ENCODE data around the gene MLXIPL.
"Not testable (repeated sequence)": the region's sequence is repeated elsewhere in the genome, so short reads cannot be mapped to it uniquely, and the experiment has no call there.

The MLXIPL gene

DNA sequence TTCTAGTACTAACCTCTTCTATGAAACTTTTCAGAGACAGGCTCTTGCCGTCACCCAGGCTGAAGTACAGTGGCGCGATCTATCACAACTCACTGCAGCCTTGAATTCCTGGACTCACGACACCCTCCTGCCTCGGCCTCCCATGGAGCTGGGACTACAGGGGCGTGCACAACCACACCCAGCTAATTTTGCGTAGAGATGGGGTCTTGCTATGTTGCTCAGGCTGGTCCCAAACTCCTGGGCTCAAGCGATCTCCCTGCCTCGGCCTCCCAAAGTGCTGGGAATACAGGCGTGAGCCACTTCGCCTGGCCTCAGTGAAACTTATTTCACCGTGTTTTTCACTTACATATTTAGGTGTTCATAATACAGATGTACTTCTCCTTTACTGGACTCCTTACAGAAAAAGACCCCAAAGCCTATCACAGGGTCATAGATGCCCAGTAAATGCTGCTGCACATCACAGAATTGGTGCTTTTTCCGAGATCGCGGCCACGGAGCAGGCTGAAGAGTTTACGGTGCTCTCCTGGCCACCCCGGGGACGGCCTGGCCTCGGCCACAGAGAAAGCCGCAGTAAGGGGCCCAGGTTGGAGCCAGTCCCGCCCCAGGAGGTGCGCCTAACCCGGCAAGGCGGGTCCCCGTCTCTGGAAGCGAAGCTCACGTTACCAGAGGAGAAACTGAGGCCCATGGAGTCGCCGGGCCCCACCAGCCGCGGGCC lies 46.5 kb downstream of the MLXIPL start:
- FAIRE-seq = no peak

DNA sequence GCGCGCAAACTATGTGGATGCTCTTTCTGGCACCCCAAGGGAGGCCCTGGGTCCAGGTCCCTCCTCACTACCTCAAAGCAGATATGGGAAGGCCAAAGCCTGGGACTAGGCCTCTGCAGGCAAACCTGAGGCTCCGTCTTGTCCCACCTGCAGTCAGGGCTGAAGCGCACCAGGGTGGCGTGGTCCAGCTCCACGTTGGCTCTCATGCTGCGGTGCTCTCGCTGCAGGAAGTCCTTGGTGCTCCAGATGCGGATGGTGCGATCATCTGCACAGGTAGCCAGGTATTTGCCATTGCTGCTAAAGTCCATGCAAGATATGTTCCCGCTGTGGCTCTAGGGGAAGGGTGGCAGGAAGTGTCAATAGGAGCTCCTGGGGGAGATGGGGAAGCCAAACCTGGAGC lies 50.5 kb downstream of the MLXIPL start:
- no peak for FAIRE-seq

DNA sequence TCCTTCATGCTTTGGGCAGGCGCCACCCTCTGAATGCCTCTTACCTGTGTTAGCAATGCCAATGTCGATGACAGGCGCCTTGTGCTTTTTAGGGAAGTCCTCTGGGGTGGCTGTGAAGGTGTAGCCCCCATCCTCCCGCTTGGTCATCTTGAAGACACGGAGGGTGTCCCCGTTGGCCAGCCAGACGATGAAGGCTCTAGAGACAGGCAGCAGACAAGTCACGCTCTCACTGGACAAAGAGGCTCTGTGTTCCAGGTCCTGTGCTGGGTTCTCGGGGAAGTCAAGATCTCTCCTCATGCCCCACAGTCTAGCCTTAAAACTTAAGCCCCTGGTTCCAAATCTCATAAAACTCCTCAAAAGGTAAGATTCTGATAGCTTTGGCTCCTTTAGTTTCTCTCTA lies 51.0 kb downstream of the MLXIPL start:
- no peak for FAIRE-seq

DNA sequence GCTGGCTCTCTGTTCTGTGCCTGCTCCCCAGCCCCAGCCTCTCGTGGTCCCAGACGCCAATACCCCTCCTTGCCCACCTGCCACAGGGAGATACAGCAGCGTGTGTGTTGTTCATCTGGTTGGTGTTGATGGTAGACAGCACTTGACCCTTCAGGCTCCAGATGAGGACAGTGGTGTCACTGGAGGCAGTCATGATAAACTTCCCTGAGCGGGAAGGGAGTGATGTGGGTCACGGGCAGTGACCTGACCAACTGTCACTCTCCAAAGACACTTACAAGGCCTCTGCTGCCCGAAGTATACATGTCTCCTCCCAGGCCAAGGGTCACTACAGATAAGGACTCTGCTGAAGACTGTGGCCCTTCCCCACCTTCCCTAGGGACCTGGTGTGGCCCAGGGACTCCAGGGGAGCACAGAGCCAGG lies 51.5 kb downstream of the MLXIPL start:
- FAIRE-seq = no peak

DNA sequence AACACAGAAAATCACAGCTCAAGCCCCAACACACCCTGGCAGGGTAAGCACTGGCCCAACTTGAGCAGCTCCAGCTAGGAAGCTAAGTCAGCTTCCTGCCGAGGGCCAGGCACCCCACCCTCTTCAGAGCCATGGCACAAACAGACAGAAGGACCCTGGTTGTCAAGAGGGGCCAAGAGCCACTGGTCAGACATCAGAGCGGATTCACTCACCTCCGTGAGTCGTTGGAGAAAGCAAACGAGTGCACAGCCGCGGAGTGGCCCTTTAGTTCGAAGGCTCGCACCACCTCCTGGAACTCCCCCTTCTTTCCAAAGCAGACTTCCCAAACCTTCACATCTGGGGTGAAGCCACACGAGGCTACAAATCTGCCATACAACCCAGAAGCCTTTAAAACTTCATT lies 53.3 kb downstream of the MLXIPL start:
- no peak for FAIRE-seq

DNA sequence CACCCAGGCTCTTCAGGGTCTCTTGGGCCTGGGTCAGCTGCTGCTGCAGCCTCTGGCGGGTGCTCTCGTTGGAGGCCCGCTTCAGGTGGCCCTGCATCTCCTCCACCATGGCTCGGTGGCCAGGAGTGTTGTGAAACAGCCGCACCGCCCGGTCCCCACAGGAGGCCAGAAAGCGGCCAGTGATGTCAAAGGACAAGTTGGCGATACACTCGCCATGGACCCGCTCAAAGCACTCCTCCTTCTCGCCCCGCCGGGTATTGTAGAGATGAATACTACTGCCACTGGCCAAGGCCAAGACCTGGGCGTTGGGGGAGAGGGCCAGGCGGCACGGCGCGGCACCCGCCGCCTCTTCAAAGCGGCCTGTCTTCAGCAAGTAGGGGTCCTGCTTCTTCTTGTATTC lies 53.8 kb downstream of the MLXIPL start:
- FAIRE-seq = no peak

DNA sequence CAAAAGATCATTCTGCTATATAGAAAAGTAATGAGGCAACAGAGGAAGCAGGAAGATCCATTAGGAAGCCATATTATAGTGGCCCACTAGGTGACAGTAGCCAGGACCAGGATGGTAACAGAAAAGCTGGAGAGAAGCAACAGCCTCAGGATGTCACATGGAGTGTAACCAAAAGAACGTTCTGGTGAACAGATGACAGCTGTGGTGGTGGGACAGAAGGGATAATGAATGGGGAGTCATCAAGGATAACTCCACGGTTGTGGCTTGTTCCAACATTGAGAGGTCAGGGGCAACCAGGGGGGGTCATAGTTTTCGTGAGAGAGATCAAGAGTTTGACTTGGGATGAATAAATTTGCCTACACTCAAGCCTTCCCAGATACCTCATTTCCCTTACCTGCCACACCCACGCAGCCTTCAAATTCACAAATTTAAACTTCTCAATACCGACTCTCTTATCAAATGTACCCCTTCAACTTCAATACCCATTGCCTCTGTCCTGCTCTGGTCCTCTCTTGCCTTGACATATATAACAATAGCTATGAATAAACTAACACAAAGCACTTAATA lies 55.2 kb downstream of the MLXIPL start:
- FAIRE-seq = no peak

DNA sequence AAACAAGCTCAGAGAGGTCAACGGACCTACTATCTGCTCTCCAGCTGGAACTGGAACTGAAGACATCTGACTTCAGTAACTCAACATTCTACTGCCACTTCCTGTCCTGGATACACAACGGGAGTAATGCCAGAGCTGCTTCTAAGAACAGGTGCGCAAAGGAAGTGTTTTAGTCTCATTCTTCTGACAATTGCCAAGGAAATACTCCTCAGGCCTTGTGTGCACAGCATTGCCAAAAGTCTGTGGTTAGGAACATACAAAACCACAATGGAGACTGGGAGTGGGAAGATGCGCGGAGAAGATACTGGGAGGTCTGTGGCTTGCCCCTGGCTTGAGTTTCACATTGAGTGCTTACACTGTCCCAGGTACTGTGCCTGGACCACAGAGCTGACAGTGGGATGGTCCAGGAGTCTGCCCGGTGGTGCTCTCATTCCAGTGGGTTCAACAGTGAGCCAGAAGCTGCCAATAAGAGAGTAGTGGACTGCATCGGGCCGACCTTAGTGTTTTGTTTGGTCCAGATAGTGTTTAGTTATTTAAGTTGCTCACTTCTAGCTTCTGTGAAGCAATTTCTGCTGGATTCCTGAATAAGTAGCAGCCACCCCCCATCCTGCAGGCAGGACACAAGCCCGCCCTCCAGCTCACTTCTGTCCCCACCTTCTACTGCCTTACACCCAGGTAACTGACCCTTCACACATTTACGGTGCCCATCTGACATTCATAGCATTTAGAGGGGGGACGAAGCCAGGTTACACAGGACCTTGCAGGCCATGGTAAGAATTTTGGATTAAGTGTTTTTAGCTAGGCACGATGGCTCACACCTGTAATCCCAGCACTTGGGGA lies 56.3 kb downstream of the MLXIPL start:
- no peak for FAIRE-seq

DNA sequence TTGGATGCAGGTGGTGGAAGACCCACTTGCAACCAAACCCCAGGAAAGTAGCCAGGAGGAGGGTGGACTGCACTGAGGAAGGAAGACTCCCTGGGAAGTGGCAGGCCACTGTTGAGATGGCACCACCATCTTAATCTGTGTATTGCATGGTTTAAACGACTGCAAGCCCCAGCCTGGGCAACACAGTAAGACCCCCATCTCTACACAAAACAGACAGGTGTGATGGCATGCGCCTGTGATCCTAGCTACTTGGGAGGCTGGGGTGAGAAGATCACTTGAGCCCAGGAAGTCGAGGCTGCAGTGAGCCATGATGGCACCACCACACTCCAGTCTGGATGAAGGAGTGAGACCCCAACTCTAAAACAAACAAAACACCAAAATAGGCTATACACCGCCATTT lies 57.2 kb downstream of the MLXIPL start:
- no peak for FAIRE-seq

DNA sequence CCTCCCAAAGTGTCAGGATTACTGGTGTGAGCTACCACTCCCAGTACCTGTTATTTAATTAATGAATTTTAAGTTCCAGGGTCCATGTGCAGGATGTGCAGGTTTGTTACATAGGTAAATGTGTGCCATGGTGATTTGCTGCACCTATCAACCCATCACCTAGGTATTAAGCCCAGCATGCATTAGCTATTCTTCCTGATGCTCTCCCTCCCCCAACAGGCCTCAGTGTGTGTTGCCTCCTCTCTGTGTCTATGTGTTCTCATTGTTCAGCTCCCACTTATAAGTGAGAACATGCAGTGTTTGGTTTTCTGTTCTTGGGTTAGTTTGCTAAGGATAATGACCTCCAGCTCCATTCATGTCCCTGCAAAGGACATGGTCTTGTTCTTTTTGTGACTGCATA lies 57.9 kb downstream of the MLXIPL start:
- FAIRE-seq = not testable (repeated sequence)

DNA sequence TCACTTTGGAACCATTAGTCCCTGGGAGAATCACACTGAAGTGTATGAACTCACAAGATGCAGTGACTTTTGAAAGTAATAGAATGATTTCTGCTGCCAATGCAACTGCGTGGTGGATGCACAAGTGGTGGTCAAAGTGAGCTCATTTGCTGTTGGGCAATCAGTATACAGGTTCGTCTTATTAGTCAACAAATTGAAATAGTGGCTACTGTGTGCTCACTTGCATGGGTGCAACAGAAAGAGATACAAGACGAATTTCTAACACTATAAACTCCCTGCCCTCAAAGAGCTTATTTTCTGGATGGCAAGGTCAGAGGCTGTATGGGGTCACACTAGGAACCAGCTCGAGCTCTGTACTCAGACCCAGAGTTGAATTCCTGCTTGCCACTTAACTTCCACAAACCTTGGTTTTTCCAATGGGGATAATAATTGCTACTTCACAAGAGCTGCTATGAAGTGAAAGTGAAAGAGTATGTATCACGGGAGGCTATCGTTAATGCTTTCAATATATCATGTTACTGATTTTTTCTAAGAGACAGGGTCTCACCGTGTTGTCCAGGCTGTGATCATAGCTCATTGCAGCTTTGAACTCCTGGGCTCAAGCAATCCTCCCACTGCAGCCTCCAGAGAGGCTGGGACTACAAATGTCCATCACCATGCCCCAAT lies 58.5 kb downstream of the MLXIPL start:
- FAIRE-seq = no peak

DNA sequence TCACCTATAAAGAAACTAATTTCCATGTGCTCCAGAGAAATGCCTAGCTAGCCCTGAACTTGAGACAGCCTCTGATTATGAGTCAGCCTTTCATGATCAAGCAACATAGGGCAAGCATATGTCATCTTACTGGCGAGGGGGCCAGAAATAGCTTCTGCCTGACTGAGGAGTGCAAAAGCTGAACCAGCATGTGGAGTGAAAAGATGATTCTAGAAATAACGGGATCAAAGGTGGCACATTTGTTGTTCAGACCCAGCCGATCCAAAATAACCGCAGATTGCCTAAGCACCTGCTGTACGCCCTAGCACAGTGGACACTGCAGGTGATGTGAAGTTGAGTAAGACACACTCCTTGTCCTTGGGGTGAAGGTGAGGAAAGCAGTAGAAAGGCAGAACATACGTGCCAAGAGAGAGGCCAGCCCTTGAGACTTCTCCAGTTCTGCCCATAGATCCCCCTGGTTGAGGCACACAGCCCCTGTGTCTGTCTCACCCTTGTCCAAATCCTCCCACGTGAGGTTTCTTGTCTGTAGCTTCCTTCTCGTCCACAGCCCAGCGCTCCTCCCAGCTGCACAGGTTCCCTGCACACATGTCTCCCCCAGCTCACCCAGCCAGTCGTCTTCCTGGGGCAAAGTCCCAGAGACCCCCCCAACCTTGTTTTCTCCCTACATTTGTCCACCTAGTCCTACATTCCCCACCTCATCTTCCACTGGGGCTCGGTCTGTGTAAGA lies 64.0 kb downstream of the MLXIPL start:
- FAIRE-seq = no peak

DNA sequence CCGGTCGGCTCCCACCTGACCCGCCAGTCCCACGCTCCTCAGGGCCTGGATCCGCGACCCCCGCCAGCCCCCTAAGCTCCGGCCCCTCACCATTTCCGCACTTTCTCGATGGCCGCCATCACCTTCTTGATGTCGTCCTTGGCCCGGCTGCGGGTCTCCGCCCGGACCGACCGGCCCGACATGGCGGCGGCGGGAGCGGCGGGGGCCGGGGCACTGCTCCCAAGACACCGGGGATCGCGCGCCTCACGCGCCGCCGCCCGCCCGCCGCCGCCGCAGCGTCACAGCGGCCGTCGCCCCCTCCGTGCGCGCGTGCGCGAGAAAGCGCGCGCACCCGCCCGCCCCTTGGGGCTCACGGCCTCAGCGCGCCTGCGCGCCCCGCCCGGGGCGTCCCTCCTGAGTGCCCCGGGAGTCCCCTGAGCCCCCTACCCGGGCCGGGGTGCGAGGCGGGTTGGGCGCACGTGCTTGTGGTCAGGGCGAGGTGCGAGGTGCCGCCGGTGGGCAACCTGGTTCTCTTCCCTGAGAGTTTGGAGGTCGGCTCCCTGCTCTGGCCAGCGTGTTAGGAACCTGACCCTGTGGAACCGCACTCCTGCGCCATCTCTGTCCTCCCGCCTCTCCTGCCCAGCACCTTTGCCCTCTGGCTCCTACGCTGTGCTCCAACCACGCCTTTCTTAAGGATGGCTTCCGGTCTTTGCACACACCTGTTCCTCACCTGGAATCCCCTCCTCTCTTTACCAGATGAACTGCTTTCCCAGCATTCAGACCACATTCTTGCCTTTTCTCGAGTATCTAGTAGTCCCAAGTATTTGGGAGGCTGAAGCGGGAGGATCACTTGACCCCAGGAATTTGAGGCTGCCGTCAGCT lies 66.7 kb downstream of the MLXIPL start, which contains the start of gene BCL7B:
BCL7B (minus strand) TSS at position 294 of the 861 bp plus-strand sequence; CDS start at position 182, 112 bp downstream.
- no peak for FAIRE-seq

DNA sequence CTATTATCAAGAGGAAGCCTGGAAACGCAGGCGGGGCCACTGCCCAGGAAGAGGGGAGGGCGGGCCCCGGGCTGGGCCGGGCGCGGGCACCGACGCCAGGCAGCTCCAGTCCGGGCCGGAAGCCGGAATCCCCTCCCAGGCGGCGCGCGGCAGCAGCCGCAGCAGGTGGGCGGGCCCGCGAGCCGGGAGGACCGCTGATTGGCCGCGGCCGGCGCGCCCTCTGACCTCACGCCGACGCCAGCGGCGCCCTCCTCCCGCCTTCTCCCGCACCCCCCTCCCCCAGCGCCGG lies 67.3 kb downstream of the MLXIPL start:
- FAIRE-seq = no peak

DNA sequence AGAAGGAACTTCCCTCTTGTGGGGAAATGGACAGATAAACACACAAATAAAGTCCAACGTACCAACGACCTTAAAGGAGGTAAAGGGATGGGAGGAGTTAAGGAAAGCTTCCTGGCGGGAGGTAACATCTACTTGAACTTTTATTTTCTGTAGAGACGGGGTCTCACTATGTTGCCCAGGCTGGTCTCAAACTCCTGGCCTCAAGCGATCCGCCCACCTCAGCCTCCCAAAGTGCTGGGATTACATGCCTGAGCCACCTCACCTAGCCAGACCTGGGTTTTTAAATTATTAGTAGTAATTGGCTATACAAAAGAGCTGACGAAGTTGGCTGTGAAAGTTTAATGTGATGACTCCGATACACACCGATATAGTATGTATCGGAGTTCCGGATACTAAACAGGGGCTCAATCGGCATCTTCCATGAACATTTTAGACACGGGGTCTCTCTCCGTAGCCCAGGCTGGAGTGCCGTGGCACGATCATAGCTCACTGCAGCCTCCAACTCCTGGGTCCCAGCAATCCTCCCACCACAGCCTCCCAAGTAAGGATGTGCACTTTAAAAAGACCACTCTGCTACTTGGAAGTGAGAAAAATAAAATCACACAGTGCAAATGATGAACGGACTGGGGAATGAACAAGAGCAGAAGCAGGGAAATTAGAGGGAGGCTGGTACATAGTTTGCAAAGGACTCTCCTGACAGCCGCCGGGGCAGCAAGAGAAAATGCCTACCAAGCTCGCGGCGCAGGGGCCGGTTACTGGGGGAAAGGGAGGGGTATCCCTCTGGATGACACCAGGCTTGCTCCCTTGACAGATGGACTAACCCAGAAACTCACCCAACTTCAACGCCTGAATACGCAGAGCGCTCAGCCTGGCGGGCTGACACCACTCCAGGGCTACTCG lies 67.9 kb downstream of the MLXIPL start:
- no peak for FAIRE-seq

DNA sequence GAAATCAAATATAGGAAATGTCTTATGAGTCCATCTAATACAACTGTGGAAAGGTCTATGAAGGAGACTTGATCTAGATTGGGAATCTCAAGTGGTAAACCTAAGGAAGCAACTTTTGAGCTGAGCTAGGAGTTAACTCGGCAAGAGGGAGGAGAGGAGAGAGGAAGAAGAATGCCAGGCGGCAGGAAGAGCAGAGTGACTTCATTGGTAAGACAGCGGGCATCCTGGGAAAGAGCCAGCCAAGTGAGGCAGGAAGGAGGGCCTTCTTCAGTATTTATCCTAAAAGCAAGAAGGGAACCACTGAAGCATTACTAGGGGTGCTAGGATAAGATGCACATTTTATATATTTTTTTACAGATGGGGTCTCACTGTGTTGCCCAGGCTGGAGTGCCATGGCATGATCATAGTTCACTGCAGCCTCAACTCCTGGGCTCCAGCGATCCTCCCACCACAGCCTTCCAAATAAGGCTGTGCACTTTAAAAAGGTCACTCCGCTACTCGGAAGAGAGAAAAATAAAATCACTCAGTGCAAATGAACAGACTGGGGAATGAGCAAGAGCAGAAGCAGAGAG lies 68.8 kb downstream of the MLXIPL start:
- no peak for FAIRE-seq

DNA sequence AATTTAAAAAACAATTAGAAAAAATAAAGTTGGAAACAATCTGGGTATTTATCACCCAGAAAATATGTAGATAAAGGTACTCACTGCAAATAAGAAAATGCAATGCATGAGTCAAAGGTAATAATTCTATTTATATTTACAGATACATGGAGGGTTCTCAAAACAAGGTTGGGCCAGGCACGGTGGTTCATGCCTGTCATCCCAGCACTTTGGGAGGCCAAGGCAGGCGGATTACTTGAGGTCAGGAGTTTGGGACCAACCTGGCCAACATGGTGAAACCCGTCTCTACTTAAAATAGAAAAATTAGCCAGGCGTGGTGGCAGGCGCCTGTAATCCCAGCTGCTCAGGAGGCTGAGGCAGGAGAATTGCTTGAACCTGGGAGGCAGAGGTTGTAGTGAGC lies 74.2 kb downstream of the MLXIPL start:
- FAIRE-seq = not testable (repeated sequence)

DNA sequence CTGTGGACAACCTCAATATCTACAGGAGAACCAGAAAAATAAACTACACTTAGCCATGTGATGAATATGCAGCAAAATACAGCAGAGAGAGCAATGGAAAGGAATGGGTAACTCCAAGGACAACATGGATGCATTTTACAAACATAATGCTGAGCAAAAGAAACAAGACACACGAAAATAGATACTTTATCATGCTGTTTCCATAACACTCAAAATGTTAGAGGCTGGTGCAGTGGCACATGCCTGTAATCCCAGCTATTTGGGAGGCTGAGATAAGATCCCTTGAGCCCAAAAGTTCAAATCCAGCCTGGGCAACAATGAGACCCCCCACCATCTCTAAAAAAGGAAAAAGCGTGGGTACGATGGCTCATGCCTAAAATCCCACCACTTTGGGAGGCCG lies 75.1 kb downstream of the MLXIPL start:
- no peak for FAIRE-seq

DNA sequence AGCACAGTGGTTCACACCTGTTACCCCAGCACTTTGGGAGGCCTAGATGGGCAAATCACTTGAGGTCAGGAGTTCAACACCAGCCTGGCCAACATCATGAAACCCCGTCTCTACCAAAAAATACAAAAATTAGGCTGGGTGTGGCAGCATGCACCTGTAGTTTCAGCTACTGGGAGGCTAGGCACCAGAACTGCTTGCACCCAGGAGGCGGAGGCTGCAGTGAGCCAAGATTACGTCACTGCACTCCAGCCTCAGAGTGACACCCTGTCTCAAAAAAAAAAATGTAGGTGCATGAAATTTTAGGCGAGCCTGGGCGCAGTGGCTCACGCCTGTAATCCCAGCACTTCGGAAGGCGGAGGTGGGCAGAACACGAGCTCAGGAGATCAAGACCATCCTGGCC lies 76.5 kb downstream of the MLXIPL start:
- FAIRE-seq = no peak

DNA sequence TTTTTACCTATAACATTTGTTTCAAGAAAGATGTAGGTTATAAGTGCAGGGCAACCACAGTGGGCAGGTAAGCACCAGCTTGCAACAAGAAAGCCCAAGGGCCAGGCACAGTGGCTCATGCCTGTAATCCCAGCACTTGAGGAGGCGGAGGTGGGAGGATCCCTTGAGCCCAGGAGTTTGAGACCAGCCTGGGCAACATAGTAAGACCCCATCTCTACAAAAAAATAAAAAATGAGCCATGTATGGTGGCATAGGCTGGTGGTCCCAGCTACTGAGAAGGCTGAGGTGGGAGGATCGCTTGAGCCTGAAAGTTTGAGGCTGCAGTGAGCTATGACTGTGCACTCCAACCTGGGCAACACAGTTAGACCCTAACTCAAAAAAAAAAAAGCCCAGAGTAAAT lies 79.6 kb downstream of the MLXIPL start:
- FAIRE-seq = no peak

Data from G401.6 (cell line).